ENCODE measurements around the gene IGFBP4. TPM values are rescaled to one million over a fixed set of nuclear protein-coding genes. Genes with fewer than 3 reads are reported as not detected.
A peak's percentile ranks its signal among the peaks of the same experiment; 100 is the strongest.

Gene IGFBP4
- total RNA-seq, 2 donors from 2014 or later = 47.1 to 58.4 TPM

- Mint-ChIP-seq H3K4me3 (peak overlapping the region; percentile 48 to 58), H3K27ac (no peak overlapping the region), H3K27me3 (ENCODE audit: low read depth) (no peaks in the 10 kb centered on the region), H3K9me3 (no peaks in the 10 kb centered on the region), H3K36me3 (ENCODE audit: insufficient read depth in 2 of 2) (no peaks in the 10 kb centered on the region), H3K4me1 (ENCODE audit: low read depth) (peaks cover 89% of the 10 kb centered on the region)
- peak; percentile 48 to 49 for DNase-seq
- peak; percentile 77 to 84 for ATAC-seq (replicated peaks in 1 of 2)
Measured at GRCh38 chr17:40485851-40486521, 42.7 kb downstream of the IGFBP4 start.

- Mint-ChIP-seq H3K9me3 (no peaks in the 10 kb centered on the region), H3K4me3 (no peak overlapping the region), H3K36me3 (ENCODE audit: insufficient read depth in 2 of 2) (no peaks in the 10 kb centered on the region), H3K4me1 (ENCODE audit: low read depth) (peaks cover 87% of the 10 kb centered on the region), H3K27ac (no peak overlapping the region), H3K27me3 (ENCODE audit: low read depth) (no peaks in the 10 kb centered on the region)
- ATAC-seq (replicated peaks in 1 of 2) (no peak), DNase-seq (no peak)
Measured at GRCh38 chr17:40486522-40487370, 43.5 kb downstream of the IGFBP4 start.

GRCh38 chr17:40487371-40488020, 44.2 kb downstream of the IGFBP4 start:
- no peak overlapping the region for H3K27ac Mint-ChIP-seq
- no peak for DNase-seq
- no peaks in the 10 kb centered on the region for H3K27me3 Mint-ChIP-seq (ENCODE audit: low read depth)
- H3K9me3 Mint-ChIP-seq = no peaks in the 10 kb centered on the region
- no peak for ATAC-seq (replicated peaks in 1 of 2)
- H3K4me1 Mint-ChIP-seq (ENCODE audit: low read depth) = peaks cover 80% of the 10 kb centered on the region
- no peak overlapping the region for H3K4me3 Mint-ChIP-seq
- H3K36me3 Mint-ChIP-seq (ENCODE audit: insufficient read depth in 2 of 2) = no peaks in the 10 kb centered on the region

GRCh38 chr17:40490289-40490853, 47.1 kb downstream of the IGFBP4 start:
- H3K27me3 Mint-ChIP-seq (ENCODE audit: low read depth) = no peaks in the 10 kb centered on the region
- peak overlapping the region; percentile 57 to 69 for H3K4me3 Mint-ChIP-seq
- H3K36me3 Mint-ChIP-seq (ENCODE audit: insufficient read depth in 2 of 2) = no peaks in the 10 kb centered on the region
- H3K27ac Mint-ChIP-seq = no peak overlapping the region
- H3K9me3 Mint-ChIP-seq = no peaks in the 10 kb centered on the region
- DNase-seq (peak; percentile 42 to 48), ATAC-seq (replicated peaks in 1 of 2) (peak; percentile 47 to 65)
- H3K4me1 Mint-ChIP-seq (ENCODE audit: low read depth) = peaks cover 53% of the 10 kb centered on the region

GRCh38 chr17:40490982-40491381, 47.7 kb downstream of the IGFBP4 start:
- H3K4me3 Mint-ChIP-seq = peak overlapping the region; percentile 57 to 69
- H3K27me3 Mint-ChIP-seq (ENCODE audit: low read depth) = no peaks in the 10 kb centered on the region
- peaks cover 47% of the 10 kb centered on the region for H3K4me1 Mint-ChIP-seq (ENCODE audit: low read depth)
- no peak overlapping the region for H3K27ac Mint-ChIP-seq
- DNase-seq (no peak), ATAC-seq (replicated peaks in 1 of 2) (no peak)
- no peaks in the 10 kb centered on the region for H3K9me3 Mint-ChIP-seq
- H3K36me3 Mint-ChIP-seq (ENCODE audit: insufficient read depth in 2 of 2) = no peaks in the 10 kb centered on the region

- Mint-ChIP-seq H3K27ac (no peak overlapping the region), H3K4me1 (ENCODE audit: low read depth) (peaks cover 42% of the 10 kb centered on the region), H3K9me3 (no peaks in the 10 kb centered on the region), H3K27me3 (ENCODE audit: low read depth) (no peaks in the 10 kb centered on the region), H3K4me3 (peak overlapping the region in 1 of 2 donors; percentile 69), H3K36me3 (ENCODE audit: insufficient read depth in 2 of 2) (no peaks in the 10 kb centered on the region)
- ATAC-seq (replicated peaks in 1 of 2) (no peak), DNase-seq (no peak)
Measured at GRCh38 chr17:40491486-40491885, 48.2 kb downstream of the IGFBP4 start.

GRCh38 chr17:40493697-40494096, 50.4 kb downstream of the IGFBP4 start:
- H3K9me3 Mint-ChIP-seq = no peaks in the 10 kb centered on the region
- no peak overlapping the region for H3K27ac Mint-ChIP-seq
- H3K27me3 Mint-ChIP-seq (ENCODE audit: low read depth) = peaks cover 6% of the 10 kb centered on the region
- ATAC-seq (replicated peaks in 1 of 2) = no peak
- no peak overlapping the region for H3K4me3 Mint-ChIP-seq
- no peaks in the 10 kb centered on the region for H3K36me3 Mint-ChIP-seq (ENCODE audit: insufficient read depth in 2 of 2)
- no peak for DNase-seq
- peaks cover 29% of the 10 kb centered on the region for H3K4me1 Mint-ChIP-seq (ENCODE audit: low read depth)

GRCh38 chr17:40495140-40495539, 51.9 kb downstream of the IGFBP4 start:
- no peak overlapping the region for H3K27ac Mint-ChIP-seq
- DNase-seq (no peak), ATAC-seq (replicated peaks in 1 of 2) (no peak)
- peaks cover 14% of the 10 kb centered on the region for H3K4me1 Mint-ChIP-seq (ENCODE audit: low read depth)
- no peak overlapping the region for H3K4me3 Mint-ChIP-seq
- H3K9me3 Mint-ChIP-seq = no peaks in the 10 kb centered on the region
- H3K27me3 Mint-ChIP-seq (ENCODE audit: low read depth) = peaks cover 7% of the 10 kb centered on the region
- H3K36me3 Mint-ChIP-seq (ENCODE audit: insufficient read depth in 2 of 2) = no peaks in the 10 kb centered on the region

- Mint-ChIP-seq H3K27me3 (ENCODE audit: low read depth) (peaks cover 13% of the 10 kb centered on the region), H3K4me1 (ENCODE audit: low read depth) (peaks cover 4% of the 10 kb centered on the region), H3K9me3 (no peaks in the 10 kb centered on the region), H3K4me3 (no peak overlapping the region), H3K27ac (no peak overlapping the region), H3K36me3 (ENCODE audit: insufficient read depth in 2 of 2) (no peaks in the 10 kb centered on the region)
- DNase-seq (no peak), ATAC-seq (replicated peaks in 1 of 2) (no peak)
Measured at GRCh38 chr17:40496170-40496569, 52.9 kb downstream of the IGFBP4 start.

- no peaks in the 10 kb centered on the region for H3K9me3 Mint-ChIP-seq
- H3K36me3 Mint-ChIP-seq (ENCODE audit: insufficient read depth in 2 of 2) = no peaks in the 10 kb centered on the region
- no peak for ATAC-seq (replicated peaks in 1 of 2)
- H3K4me3 Mint-ChIP-seq = no peak overlapping the region
- no peak for DNase-seq
- H3K4me1 Mint-ChIP-seq (ENCODE audit: low read depth) = no peaks in the 10 kb centered on the region
- peaks cover 13% of the 10 kb centered on the region for H3K27me3 Mint-ChIP-seq (ENCODE audit: low read depth)
- no peak overlapping the region for H3K27ac Mint-ChIP-seq
Measured at GRCh38 chr17:40496634-40497420, 53.6 kb downstream of the IGFBP4 start.

GRCh38 chr17:40497695-40498094, 54.4 kb downstream of the IGFBP4 start:
- no peak overlapping the region for H3K4me3 Mint-ChIP-seq
- H3K4me1 Mint-ChIP-seq (ENCODE audit: low read depth) = no peaks in the 10 kb centered on the region
- H3K9me3 Mint-ChIP-seq = no peaks in the 10 kb centered on the region
- peaks cover 13% of the 10 kb centered on the region for H3K27me3 Mint-ChIP-seq (ENCODE audit: low read depth)
- H3K36me3 Mint-ChIP-seq (ENCODE audit: insufficient read depth in 2 of 2) = no peaks in the 10 kb centered on the region
- H3K27ac Mint-ChIP-seq = no peak overlapping the region
- no peak for DNase-seq
- no peak for ATAC-seq (replicated peaks in 1 of 2)

- Mint-ChIP-seq H3K27me3 (ENCODE audit: low read depth) (peaks cover 13% of the 10 kb centered on the region), H3K4me3 (no peak overlapping the region), H3K36me3 (ENCODE audit: insufficient read depth in 2 of 2) (no peaks in the 10 kb centered on the region), H3K4me1 (ENCODE audit: low read depth) (no peaks in the 10 kb centered on the region), H3K27ac (no peak overlapping the region), H3K9me3 (no peaks in the 10 kb centered on the region)
- no peak for ATAC-seq (replicated peaks in 1 of 2)
- no peak for DNase-seq
Measured at GRCh38 chr17:40498281-40499084, 55.2 kb downstream of the IGFBP4 start.
